Chondrocyte (in vitro differentiated cells): ENCODE results near the gene CRB2. TPM values are rescaled to one million over a fixed set of nuclear protein-coding genes. Genes with fewer than 3 reads are reported as not detected.

ENCODE experiments used
- DNase-seq: peaks from one replicate; pipeline ENCODE4 v3.0.0; 2021; ENCODE audit warnings: mixed read lengths, low spot score
- H3K27ac Mint-ChIP-seq: one replicate; pipeline ENCODE4 v1.8.0; 2021; ENCODE audit warnings: mild to moderate bottlenecking, moderate library complexity, mixed read lengths; ENCODE audit not compliant: unreplicated experiment
- H3K27me3 Mint-ChIP-seq: 2 replicates; pipeline ENCODE4 v1.8.0; 2021; ENCODE audit warnings: low read depth, mixed read lengths
- H3K36me3 Mint-ChIP-seq: 2 replicates; pipeline ENCODE4 v1.8.0; 2021; ENCODE audit warnings: low read depth, mixed read lengths
- H3K4me1 Mint-ChIP-seq: 2 replicates; pipeline ENCODE4 v1.8.0; 2021; ENCODE audit warnings: low read depth, mild to moderate bottlenecking, mixed read lengths
- H3K4me3 Mint-ChIP-seq: one replicate; pipeline ENCODE4 v1.8.0; 2021; ENCODE audit warnings: mild to moderate bottlenecking, moderate library complexity, mixed read lengths; ENCODE audit not compliant: unreplicated experiment
- H3K9me3 Mint-ChIP-seq: 2 replicates; pipeline ENCODE4 v1.8.0; 2021; ENCODE audit warnings: low read depth, mixed read lengths
- CTCF ChIP-seq: fragments of 200-600 bp; sonication (generic); IDR thresholded peaks from 2 replicates; pipeline ENCODE4 v1.5.0; 2021; ENCODE audit warnings: antibody characterized with exemption, mild to moderate bottlenecking, moderate library complexity
- total RNA-seq: library from RNA; stranded (reverse); gene quantifications from 3 replicates; pipeline ENCODE4 v1.2.1, GENCODE V29; 2021

Gene CRB2
- total RNA-seq, 1 donor from 2014 or later, result 0.07 TPM

GRCh38 chr9:123364241-123364824 lies 8.3 kb downstream of the CRB2 start:
- Mint-ChIP-seq H3K4me1 (peaks cover 34% of the 10 kb centered on the region), H3K36me3 (no peaks in the 10 kb centered on the region), H3K27me3 (no peaks in the 10 kb centered on the region), H3K27ac (peak overlapping the region; percentile 71), H3K9me3 (no peaks in the 10 kb centered on the region), H3K4me3 (no peak overlapping the region)
- no peak for TF ChIP-seq CTCF
- DNase-seq, result no peak

DNA sequence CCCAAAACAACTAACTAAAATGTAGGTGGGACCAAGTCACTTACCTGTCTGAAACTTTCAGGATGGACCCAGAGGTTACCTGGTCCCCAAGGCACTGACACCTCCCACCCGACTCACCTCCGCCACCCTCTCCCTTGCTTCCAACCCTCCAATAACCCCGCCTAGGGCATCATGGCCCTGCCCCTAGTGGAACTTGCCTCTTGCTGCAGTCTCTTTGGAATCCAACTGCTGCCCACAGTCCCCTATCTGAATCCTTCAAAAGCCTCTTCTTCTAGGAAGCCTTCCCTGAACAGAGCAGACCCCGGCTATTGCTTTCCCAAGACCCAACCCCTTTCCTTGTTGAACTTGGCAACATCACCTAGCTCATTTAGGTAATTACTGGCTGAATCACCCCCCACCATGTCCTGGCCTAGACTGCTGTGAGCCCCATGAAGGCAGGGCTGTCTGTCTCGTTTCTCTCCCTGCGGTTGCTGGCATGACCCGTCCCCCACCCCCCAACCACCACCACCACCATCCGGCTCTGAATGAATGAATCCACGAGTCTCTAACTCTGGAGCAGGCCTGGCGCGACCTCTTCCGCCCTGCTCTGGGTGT lies 9.4 kb downstream of the CRB2 start:
- Mint-ChIP-seq H3K27ac (no peak overlapping the region), H3K9me3 (no peaks in the 10 kb centered on the region), H3K4me1 (peaks cover 37% of the 10 kb centered on the region), H3K27me3 (no peaks in the 10 kb centered on the region), H3K4me3 (no peak overlapping the region), H3K36me3 (no peaks in the 10 kb centered on the region)
- peak; percentile 49 for TF ChIP-seq CTCF
- no peak for DNase-seq

- Mint-ChIP-seq H3K4me1 (peaks cover 33% of the 10 kb centered on the region), H3K4me3 (no peak overlapping the region), H3K27ac (no peak overlapping the region), H3K9me3 (no peaks in the 10 kb centered on the region), H3K36me3 (no peaks in the 10 kb centered on the region), H3K27me3 (no peaks in the 10 kb centered on the region)
- no peak for DNase-seq
- TF ChIP-seq CTCF, result no peak
Measured at GRCh38 chr9:123365881-123366528, 10.0 kb downstream of the CRB2 start.

GRCh38 chr9:123368023-123368422 lies 12.0 kb downstream of the CRB2 start:
- H3K4me3 Mint-ChIP-seq, result no peak overlapping the region
- no peaks in the 10 kb centered on the region for H3K36me3 Mint-ChIP-seq
- H3K9me3 Mint-ChIP-seq, result no peaks in the 10 kb centered on the region
- H3K27me3 Mint-ChIP-seq, result peaks cover 13% of the 10 kb centered on the region
- no peak overlapping the region for H3K27ac Mint-ChIP-seq
- peaks cover 38% of the 10 kb centered on the region for H3K4me1 Mint-ChIP-seq
- no peak for DNase-seq
- no peak for TF ChIP-seq CTCF

DNA sequence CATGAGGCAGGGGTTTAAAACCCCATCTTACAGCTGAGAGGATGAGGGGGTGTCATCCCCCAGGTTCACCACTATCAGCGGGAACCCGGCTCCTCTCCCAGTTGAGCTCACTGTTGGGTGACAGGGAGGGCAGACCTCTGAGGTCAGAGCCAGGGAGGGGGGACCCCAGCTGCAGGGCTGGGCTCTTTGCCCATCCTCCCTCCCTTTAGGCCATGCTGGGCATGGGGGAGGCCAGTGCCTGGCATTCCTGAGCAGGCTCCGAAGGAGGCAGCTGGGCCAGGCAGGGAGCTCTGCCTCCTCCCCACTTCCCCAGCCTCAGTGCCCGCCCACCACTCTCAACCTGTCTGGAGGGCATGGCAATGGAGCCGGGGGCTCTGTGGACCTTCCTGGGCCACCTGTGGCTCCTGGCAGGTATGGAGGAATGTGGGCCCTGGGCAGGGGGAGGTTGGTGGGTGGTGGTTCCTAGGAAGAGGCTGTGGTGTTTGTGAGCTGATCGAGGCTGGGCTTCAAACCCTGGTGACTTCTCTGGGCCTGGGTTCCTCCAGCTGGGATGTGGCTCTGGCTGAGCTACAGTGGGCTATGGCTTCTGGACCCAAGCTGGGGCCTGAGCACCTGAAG lies 12.6 kb downstream of the CRB2 start:
- TF ChIP-seq CTCF, result no peak
- Mint-ChIP-seq H3K4me3 (no peak overlapping the region), H3K27me3 (peaks cover 13% of the 10 kb centered on the region), H3K27ac (no peak overlapping the region), H3K9me3 (no peaks in the 10 kb centered on the region), H3K4me1 (peaks cover 37% of the 10 kb centered on the region), H3K36me3 (no peaks in the 10 kb centered on the region)
- DNase-seq, result no peak
